ENCODE results near the gene CDH22.

GRCh38 chr20:46270977-46271744 lies 37.1 kb downstream of the CDH22 start:
- TF ChIP-seq CTCF (IDR thresholded peaks at IDR 0.05) (no peak), POLR2AphosphoS5 (IDR thresholded peaks at IDR 0.05; ENCODE audit: low read depth, low read length) (no peak), TCF7L2 (IDR thresholded peaks at IDR 0.05; ENCODE audit: low read depth, low read length) (no peak)
